H9 (cell line): ENCODE results near the gene MCF2L2. TPM values are rescaled to one million over a fixed set of nuclear protein-coding genes. Genes with fewer than 3 reads are reported as not detected.

ENCODE experiments used
- DNase-seq: peaks from one replicate; pipeline ENCODE4 v3.0.0-alpha.2; 2017
- H2AFZ ChIP-seq: one replicate; pipeline ENCODE4 v1.6.1; 2013; ENCODE audit warnings: mild to moderate bottlenecking, low read length, control low read depth, moderate library complexity
- H2AK5ac ChIP-seq: 2 replicates; pipeline ENCODE4 v1.6.1; 2013; ENCODE audit warnings: low read length, control low read depth, mixed read lengths; ENCODE audit not compliant: insufficient read length
- H2BK120ac ChIP-seq: one replicate; pipeline ENCODE4 v1.6.1; 2013; ENCODE audit warnings: low read depth, mild to moderate bottlenecking, low read length, control low read depth, inconsistent platforms; ENCODE audit not compliant: poor library complexity, severe bottlenecking
- H2BK12ac ChIP-seq: 2 replicates; pipeline ENCODE4 v1.6.1; 2013; ENCODE audit warnings: low read length, control low read depth, mixed read lengths, low read depth; ENCODE audit not compliant: insufficient read length
- H2BK15ac ChIP-seq: 2 replicates; pipeline ENCODE4 v1.6.1; 2013; ENCODE audit warnings: low read depth, low read length, control low read depth
- H2BK20ac ChIP-seq: one replicate; pipeline ENCODE4 v1.6.1; 2013; ENCODE audit warnings: low read depth, mild to moderate bottlenecking, low read length, control low read depth, inconsistent platforms; ENCODE audit not compliant: poor library complexity, severe bottlenecking
- H2BK5ac ChIP-seq: 2 replicates; pipeline ENCODE4 v1.6.1; 2013; ENCODE audit warnings: low read length, control low read depth, mixed read lengths; ENCODE audit not compliant: insufficient read length
- H3K14ac ChIP-seq: 2 replicates; pipeline ENCODE4 v1.6.1; 2013; ENCODE audit warnings: low read length, control low read depth; ENCODE audit not compliant: insufficient read depth
- H3K18ac ChIP-seq: 2 replicates; pipeline ENCODE4 v1.6.1; 2013; ENCODE audit warnings: low read depth, mild to moderate bottlenecking, mixed read lengths, low read length, control low read depth; ENCODE audit not compliant: insufficient read length
- H3K23ac ChIP-seq: 2 replicates; pipeline ENCODE4 v1.6.1; 2013; ENCODE audit warnings: low read length, control low read depth, mixed read lengths, low read depth; ENCODE audit not compliant: insufficient read length
- H3K23me2 ChIP-seq: 2 replicates; pipeline ENCODE4 v1.6.1; 2013; ENCODE audit warnings: low read depth, mild to moderate bottlenecking, mixed read lengths, low read length, control low read depth; ENCODE audit not compliant: insufficient read length, poor library complexity, severe bottlenecking
- H3K27ac ChIP-seq: 2 replicates; pipeline ENCODE4 v1.5.1; 2013; ENCODE audit warnings: low read length, control low read depth, mixed read lengths, low read depth; ENCODE audit not compliant: insufficient read length
- H3K27me3 ChIP-seq: 2 replicates; pipeline ENCODE4 v1.6.1; 2013; ENCODE audit warnings: low read length, control low read depth, inconsistent platforms; ENCODE audit not compliant: insufficient read depth
- H3K4ac ChIP-seq: 2 replicates; pipeline ENCODE4 v1.6.1; 2013; ENCODE audit warnings: low read depth, mild to moderate bottlenecking, control low read depth, inconsistent platforms, low read length, moderate library complexity
- H3K4me1 ChIP-seq: 2 replicates; pipeline ENCODE4 v1.6.1; 2013; ENCODE audit warnings: low read length, control low read depth, inconsistent platforms; ENCODE audit not compliant: insufficient read depth
- H3K4me2 ChIP-seq: 2 replicates; pipeline ENCODE4 v1.6.1; 2013; ENCODE audit warnings: low read length, control low read depth, mixed read lengths; ENCODE audit not compliant: insufficient read length, insufficient read depth
- H3K56ac ChIP-seq: 2 replicates; pipeline ENCODE4 v1.6.1; 2013; ENCODE audit warnings: low read depth, mild to moderate bottlenecking, mixed read lengths, low read length, control low read depth; ENCODE audit not compliant: insufficient read length
- H3K79me1 ChIP-seq: 2 replicates; pipeline ENCODE4 v1.6.1; 2013; ENCODE audit warnings: low read depth, mild to moderate bottlenecking, moderate library complexity, low read length, control low read depth, inconsistent platforms; ENCODE audit not compliant: insufficient read depth, poor library complexity, severe bottlenecking
- H3K79me2 ChIP-seq: 2 replicates; pipeline ENCODE4 v1.6.1; 2013; ENCODE audit warnings: low read length, control low read depth, inconsistent platforms; ENCODE audit not compliant: insufficient read depth
- H3K9ac ChIP-seq: 2 replicates; pipeline ENCODE4 v1.6.1; 2013; ENCODE audit warnings: low read length, control low read depth, mixed read lengths; ENCODE audit not compliant: insufficient read length; ENCODE audit errors: extremely low read depth
- H3K9me3 ChIP-seq: one replicate; pipeline ENCODE4 v1.6.1; 2013; ENCODE audit warnings: low read depth, low read length, inconsistent platforms; ENCODE audit not compliant: control insufficient read depth
- H3T11ph ChIP-seq: one replicate; pipeline ENCODE4 v1.6.1; 2013; ENCODE audit warnings: mild to moderate bottlenecking, low read length, control low read depth, inconsistent platforms
- H4K20me1 ChIP-seq: one replicate; pipeline ENCODE4 v1.6.1; 2013; ENCODE audit not compliant: control insufficient read depth, insufficient read length, insufficient read depth
- H4K5ac ChIP-seq: 2 replicates; pipeline ENCODE4 v1.6.1; 2013; ENCODE audit warnings: low read depth, mild to moderate bottlenecking, mixed read lengths, low read length, control low read depth; ENCODE audit not compliant: insufficient read length
- H4K8ac ChIP-seq: replicated peaks from 2 replicates; pipeline ENCODE4 v1.6.1; 2013; ENCODE audit warnings: low read length, control low read depth, mixed read lengths, low read depth; ENCODE audit not compliant: insufficient read length
- H4K91ac ChIP-seq: 2 replicates; pipeline ENCODE4 v1.6.1; 2013; ENCODE audit warnings: low read depth, mild to moderate bottlenecking, moderate library complexity, mixed read lengths, low read length, control low read depth; ENCODE audit not compliant: insufficient read length
- H3K27ac Mint-ChIP-seq, 3 experiments: 2 replicates in 2 of 3; 3 replicates in 1 of 3; pipeline ENCODE4 v1.8.0; 2020 to 2021; ENCODE audit warnings: mixed read lengths in 3 of 3, mild to moderate bottlenecking in 1 of 3, moderate library complexity in 1 of 3
- H3K27me3 Mint-ChIP-seq: 2 replicates; pipeline ENCODE4 v1.8.0; 2021; ENCODE audit warnings: low read depth, mild to moderate bottlenecking, moderate library complexity, mixed read lengths
- H3K36me3 Mint-ChIP-seq, 3 experiments: 2 replicates in 2 of 3; 3 replicates in 1 of 3; pipeline ENCODE4 v1.8.0; 2020 to 2021; ENCODE audit warnings: low read depth in 3 of 3, mixed read lengths in 3 of 3; ENCODE audit not compliant: insufficient read depth in 1 of 3
- H3K4me1 Mint-ChIP-seq, 2 experiments: 2 replicates each; pipeline ENCODE4 v1.8.0; 2020; ENCODE audit warnings: mixed read lengths in 2 of 2
- H3K4me3 Mint-ChIP-seq, 2 experiments: 2 replicates in 1 of 2; 3 replicates in 1 of 2; pipeline ENCODE4 v1.8.0; 2020 to 2021; ENCODE audit warnings: mild to moderate bottlenecking in 2 of 2, mixed read lengths in 2 of 2, moderate library complexity in 1 of 2
- H3K9me3 Mint-ChIP-seq, 2 experiments: 2 replicates in 1 of 2; 3 replicates in 1 of 2; pipeline ENCODE4 v1.8.0; 2020; ENCODE audit warnings: mild to moderate bottlenecking in 2 of 2, mixed read lengths in 2 of 2, moderate library complexity in 1 of 2
- CTCF ChIP-seq: fragments of 200-600 bp; sonication (generic); conservative IDR thresholded peaks from 3 replicates; pipeline ENCODE4 v1.8.0; 2021; ENCODE audit warnings: antibody characterized with exemption, mild to moderate bottlenecking
- WGBS: extraction: QIAGEN DNeasy Blood & Tissue Kit; methylation state at CpG from one replicate; pipeline ENCODE4 v1.1.7; 2013; ENCODE audit warnings: missing lambda C conversion rate, low lambda C conversion rate, mixed read lengths; ENCODE audit not compliant: insufficient read length; ENCODE audit errors: extremely low coverage; 5-methylcytosine and 5-hydroxymethylcytosine counted together
- total RNA-seq: library from RNA; stranded (reverse); gene quantifications from 2 replicates; pipeline ENCODE4 v1.2.1, GENCODE V29; 2021

MCF2L2 gene
- total RNA-seq, 1 experiment from 2014 or later = 6.4 TPM

GRCh38 chr3:183375787-183376186 is 52.6 kb downstream of the MCF2L2 start:
- WGBS = no CpG with 5 or more reads among the region's 5 CpGs
- no peaks in the 10 kb centered on the region for H3K27me3 ChIP-seq
- H2BK15ac ChIP-seq = no peak overlapping the region
- H3K27ac Mint-ChIP-seq = no peak overlapping the region
- no peaks in the 10 kb centered on the region for H4K20me1 ChIP-seq
- peaks cover 6 to 10% of the 10 kb centered on the region in 2 experiments; a peak in 3 of 4 replicates for H3K4me1 Mint-ChIP-seq
- H3K79me2 ChIP-seq = no peaks in the 10 kb centered on the region
- H2BK12ac ChIP-seq = no peak overlapping the region
- no peak overlapping the region for H2BK20ac ChIP-seq
- no peaks in the 10 kb centered on the region for H3K79me1 ChIP-seq
- no peak overlapping the region for H3K9ac ChIP-seq
- H3K36me3 Mint-ChIP-seq = no peaks in the 10 kb centered on the region; a peak in 2 of 7 replicates
- no peaks in the 10 kb centered on the region for H3K23me2 ChIP-seq
- TF ChIP-seq CTCF = no peak
- H2AK5ac ChIP-seq = no peak overlapping the region
- no peak overlapping the region for H4K5ac ChIP-seq
- no peak overlapping the region for H3K23ac ChIP-seq
- H3K27me3 Mint-ChIP-seq = no peaks in the 10 kb centered on the region
- no peak overlapping the region for H3K14ac ChIP-seq
- no peak overlapping the region for H3T11ph ChIP-seq
- no peak overlapping the region for H3K18ac ChIP-seq
- H3K4me3 Mint-ChIP-seq = no peak overlapping the region
- no peak overlapping the region for H2BK120ac ChIP-seq
- no peaks in the 10 kb centered on the region for H3K4me1 ChIP-seq
- H4K91ac ChIP-seq = no peak overlapping the region
- H3K4me2 ChIP-seq = no peak overlapping the region
- no peak overlapping the region for H2AFZ ChIP-seq
- no peak overlapping the region for H2BK5ac ChIP-seq
- H3K9me3 ChIP-seq = no peaks in the 10 kb centered on the region
- no peak overlapping the region for H3K4ac ChIP-seq
- no peak overlapping the region for H4K8ac ChIP-seq
- H3K27ac ChIP-seq = no peak overlapping the region
- no peak for DNase-seq
- no peaks in the 10 kb centered on the region for H3K9me3 Mint-ChIP-seq
- H3K56ac ChIP-seq = no peak overlapping the region
